Measurements from ENCODE around the gene EPHA2.

EPHA2 gene

GRCh38 chr1:16150508-16150907 is 5.4 kb downstream of the EPHA2 start:
- Histone ChIP-seq H3K4me3 (ENCODE audit: low read length) (no peak overlapping the region), H3K27me3 (ENCODE audit: control insufficient read depth, insufficient read depth, low read length) (no peaks in the 10 kb centered on the region), H3K9ac (ENCODE audit: low read length) (peak overlapping the region; percentile 6)

GRCh38 chr1:16149702-16150488 is 6.0 kb downstream of the EPHA2 start:
- H3K36me3 ChIP-seq (ENCODE audit: control insufficient read depth, insufficient read depth, low read length): peaks cover 7% of the 10 kb centered on the region
- peaks cover 70% of the 10 kb centered on the region for H3K4me1 ChIP-seq (ENCODE audit: control insufficient read depth, insufficient read depth, low read length)
- H3K4me3 ChIP-seq (ENCODE audit: low read length): no peak overlapping the region
- no peaks in the 10 kb centered on the region for H3K27me3 ChIP-seq (ENCODE audit: control insufficient read depth, insufficient read depth, low read length)
- no peaks in the 10 kb centered on the region for H3K9me3 ChIP-seq (ENCODE audit: control insufficient read depth, low read length)
- peak overlapping the region; percentile 6 for H3K9ac ChIP-seq (ENCODE audit: low read length)

More at GRCh38 chr1:16150508-16150907, 5.4 kb downstream of the EPHA2 start:
- Histone ChIP-seq H3K9me3 (ENCODE audit: control insufficient read depth, low read length) (no peaks in the 10 kb centered on the region), H3K36me3 (ENCODE audit: control insufficient read depth, insufficient read depth, low read length) (peaks cover 7% of the 10 kb centered on the region), H3K4me1 (ENCODE audit: control insufficient read depth, insufficient read depth, low read length) (peaks cover 64% of the 10 kb centered on the region)

- Histone ChIP-seq H3K27me3 (ENCODE audit: control insufficient read depth, insufficient read depth, low read length) (no peaks in the 10 kb centered on the region), H3K9ac (ENCODE audit: low read length) (no peak overlapping the region), H3K36me3 (ENCODE audit: control insufficient read depth, insufficient read depth, low read length) (peaks cover 7% of the 10 kb centered on the region), H3K4me1 (ENCODE audit: control insufficient read depth, insufficient read depth, low read length) (peaks cover 77% of the 10 kb centered on the region), H3K9me3 (ENCODE audit: control insufficient read depth, low read length) (no peaks in the 10 kb centered on the region), H3K4me3 (ENCODE audit: low read length) (no peak overlapping the region)
Measured at GRCh38 chr1:16149146-16149545, 6.7 kb downstream of the EPHA2 start.

GRCh38 chr1:16148329-16149092 is 7.4 kb downstream of the EPHA2 start:
- Histone ChIP-seq H3K9ac (ENCODE audit: low read length) (no peak overlapping the region), H3K9me3 (ENCODE audit: control insufficient read depth, low read length) (no peaks in the 10 kb centered on the region), H3K27me3 (ENCODE audit: control insufficient read depth, insufficient read depth, low read length) (no peaks in the 10 kb centered on the region), H3K4me1 (ENCODE audit: control insufficient read depth, insufficient read depth, low read length) (peaks cover 76% of the 10 kb centered on the region), H3K4me3 (ENCODE audit: low read length) (no peak overlapping the region), H3K36me3 (ENCODE audit: control insufficient read depth, insufficient read depth, low read length) (peaks cover 7% of the 10 kb centered on the region)

DNA sequence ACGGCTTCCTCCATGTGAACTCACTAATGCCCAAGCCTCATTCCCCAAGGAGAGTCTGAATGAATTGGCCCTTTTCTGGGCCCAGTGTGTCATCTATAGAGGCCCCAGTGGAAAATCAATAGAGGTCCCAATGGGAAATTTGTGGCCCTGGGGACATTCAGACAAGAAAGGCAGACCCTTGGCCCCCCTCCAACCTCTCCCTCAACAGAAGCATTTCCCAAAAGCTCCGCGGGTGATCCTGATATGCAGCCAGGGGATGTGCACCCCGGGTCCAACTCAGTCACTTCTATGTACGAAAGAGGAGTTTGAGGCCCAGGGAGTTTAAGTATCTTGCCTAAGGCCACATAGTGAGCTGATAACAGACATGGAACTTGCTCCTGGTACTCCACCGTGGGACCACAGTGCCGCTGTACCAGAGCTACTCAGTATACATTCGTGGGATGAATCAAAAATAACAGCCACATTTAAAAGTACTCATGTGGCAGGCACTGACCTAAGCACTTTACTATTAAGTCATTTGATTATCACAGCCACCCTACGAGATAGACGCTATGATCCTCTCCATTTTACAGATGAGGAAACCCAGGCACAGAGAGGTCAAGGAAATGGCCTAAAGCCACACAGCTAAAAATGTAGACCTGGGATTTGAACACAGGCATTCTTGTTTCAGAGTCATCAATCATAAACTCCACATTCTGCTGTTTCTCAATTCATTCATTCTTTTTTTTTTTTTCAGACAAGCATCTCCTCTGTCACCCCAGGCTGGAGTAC is 8.5 kb downstream of the EPHA2 start:
- Histone ChIP-seq H3K4me3 (ENCODE audit: low read length) (no peak overlapping the region), H3K4me1 (ENCODE audit: control insufficient read depth, insufficient read depth, low read length) (peaks cover 76% of the 10 kb centered on the region), H3K27me3 (ENCODE audit: control insufficient read depth, insufficient read depth, low read length) (no peaks in the 10 kb centered on the region), H3K36me3 (ENCODE audit: control insufficient read depth, insufficient read depth, low read length) (peaks cover 7% of the 10 kb centered on the region), H3K9ac (ENCODE audit: low read length) (peak overlapping the region; percentile 40), H3K9me3 (ENCODE audit: control insufficient read depth, low read length) (no peaks in the 10 kb centered on the region)

- H3K4me3 ChIP-seq (ENCODE audit: low read length): no peak overlapping the region
- no peaks in the 10 kb centered on the region for H3K27me3 ChIP-seq (ENCODE audit: control insufficient read depth, insufficient read depth, low read length)
- peaks cover 76% of the 10 kb centered on the region for H3K4me1 ChIP-seq (ENCODE audit: control insufficient read depth, insufficient read depth, low read length)
- H3K36me3 ChIP-seq (ENCODE audit: control insufficient read depth, insufficient read depth, low read length): peaks cover 7% of the 10 kb centered on the region
- H3K9me3 ChIP-seq (ENCODE audit: control insufficient read depth, low read length): no peaks in the 10 kb centered on the region
- peak overlapping the region; percentile 40 for H3K9ac ChIP-seq (ENCODE audit: low read length)
Measured at GRCh38 chr1:16146279-16147155, 9.4 kb downstream of the EPHA2 start.

DNA sequence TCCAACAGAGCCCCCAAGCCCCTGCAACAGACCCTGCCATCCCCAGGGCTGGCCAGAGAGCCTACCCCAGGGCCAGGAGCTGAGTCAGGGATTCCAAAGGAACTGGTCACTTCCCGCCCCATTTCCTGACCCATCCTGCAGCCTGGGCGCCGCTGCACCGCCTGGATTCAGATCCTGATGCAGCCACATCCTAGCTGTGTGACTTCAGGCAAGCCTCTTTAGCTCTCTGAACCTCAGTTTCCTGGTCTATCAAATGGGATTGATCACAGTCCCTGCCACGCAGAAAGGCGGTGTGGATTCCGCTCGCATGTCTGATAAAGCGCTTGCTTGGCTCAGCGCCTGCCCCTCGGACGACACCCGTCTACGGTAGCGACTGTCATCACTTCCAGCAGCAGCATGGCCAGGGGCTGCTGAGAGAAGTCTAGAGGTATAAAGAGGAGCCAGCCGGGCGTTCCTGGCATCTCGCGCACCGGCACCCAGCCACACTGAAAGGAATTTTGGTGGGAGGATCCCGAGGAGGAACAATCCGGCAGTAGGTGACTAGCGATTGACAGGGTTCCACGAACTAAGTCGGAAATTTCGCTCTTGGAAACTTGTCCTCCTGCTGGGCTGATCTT is 10.1 kb downstream of the EPHA2 start:
- Histone ChIP-seq H3K4me1 (ENCODE audit: control insufficient read depth, insufficient read depth, low read length) (peaks cover 76% of the 10 kb centered on the region), H3K27me3 (ENCODE audit: control insufficient read depth, insufficient read depth, low read length) (no peaks in the 10 kb centered on the region), H3K9ac (ENCODE audit: low read length) (peak overlapping the region; percentile 40), H3K36me3 (ENCODE audit: control insufficient read depth, insufficient read depth, low read length) (peaks cover 7% of the 10 kb centered on the region), H3K9me3 (ENCODE audit: control insufficient read depth, low read length) (no peaks in the 10 kb centered on the region), H3K4me3 (ENCODE audit: low read length) (no peak overlapping the region)

DNA sequence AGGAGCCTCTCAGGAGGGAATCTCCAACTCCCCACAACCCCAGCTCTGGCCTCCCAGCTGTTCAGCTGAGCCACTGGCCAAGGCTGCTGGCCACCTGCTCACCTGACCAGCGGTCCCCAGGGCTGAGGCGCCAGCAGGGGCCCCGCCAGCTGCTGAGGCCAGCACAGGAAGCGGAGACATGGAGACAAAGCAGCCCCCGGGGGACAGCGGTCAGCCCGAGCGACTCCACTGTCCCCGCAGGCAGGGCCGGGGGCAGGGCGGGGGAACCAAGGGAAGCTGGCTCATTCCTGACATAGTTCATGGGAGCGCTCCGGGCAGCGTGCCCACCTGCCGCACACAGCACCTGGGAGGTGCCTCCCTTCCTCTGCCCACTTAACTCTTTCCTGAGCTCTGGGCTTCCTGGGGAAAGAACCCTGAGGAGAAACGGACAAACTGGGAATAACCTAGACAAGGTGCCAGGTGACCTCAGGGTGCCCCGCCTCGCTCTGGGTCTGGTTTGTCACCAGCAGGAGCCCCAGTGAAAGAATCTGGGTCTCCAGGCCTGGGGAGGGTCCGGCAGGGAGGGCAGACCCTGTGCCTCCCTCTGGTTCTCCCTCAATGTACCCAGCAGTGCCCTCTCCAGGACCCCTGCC is 10.7 kb downstream of the EPHA2 start:
- H3K9ac ChIP-seq (ENCODE audit: low read length): peak overlapping the region; percentile 40
- H3K27me3 ChIP-seq (ENCODE audit: control insufficient read depth, insufficient read depth, low read length): no peaks in the 10 kb centered on the region
- H3K9me3 ChIP-seq (ENCODE audit: control insufficient read depth, low read length): no peaks in the 10 kb centered on the region
- peaks cover 7% of the 10 kb centered on the region for H3K36me3 ChIP-seq (ENCODE audit: control insufficient read depth, insufficient read depth, low read length)
- H3K4me3 ChIP-seq (ENCODE audit: low read length): peak overlapping the region; percentile 1
- H3K4me1 ChIP-seq (ENCODE audit: control insufficient read depth, insufficient read depth, low read length): peaks cover 73% of the 10 kb centered on the region

GRCh38 chr1:16144325-16145029 is 11.4 kb downstream of the EPHA2 start:
- H3K36me3 ChIP-seq (ENCODE audit: control insufficient read depth, insufficient read depth, low read length): peaks cover 9% of the 10 kb centered on the region
- peaks cover 78% of the 10 kb centered on the region for H3K4me1 ChIP-seq (ENCODE audit: control insufficient read depth, insufficient read depth, low read length)
- H3K9me3 ChIP-seq (ENCODE audit: control insufficient read depth, low read length): no peaks in the 10 kb centered on the region
- no peaks in the 10 kb centered on the region for H3K27me3 ChIP-seq (ENCODE audit: control insufficient read depth, insufficient read depth, low read length)
- peak overlapping the region; percentile 22 for H3K4me3 ChIP-seq (ENCODE audit: low read length)
- H3K9ac ChIP-seq (ENCODE audit: low read length): peak overlapping the region; percentile 40

DNA sequence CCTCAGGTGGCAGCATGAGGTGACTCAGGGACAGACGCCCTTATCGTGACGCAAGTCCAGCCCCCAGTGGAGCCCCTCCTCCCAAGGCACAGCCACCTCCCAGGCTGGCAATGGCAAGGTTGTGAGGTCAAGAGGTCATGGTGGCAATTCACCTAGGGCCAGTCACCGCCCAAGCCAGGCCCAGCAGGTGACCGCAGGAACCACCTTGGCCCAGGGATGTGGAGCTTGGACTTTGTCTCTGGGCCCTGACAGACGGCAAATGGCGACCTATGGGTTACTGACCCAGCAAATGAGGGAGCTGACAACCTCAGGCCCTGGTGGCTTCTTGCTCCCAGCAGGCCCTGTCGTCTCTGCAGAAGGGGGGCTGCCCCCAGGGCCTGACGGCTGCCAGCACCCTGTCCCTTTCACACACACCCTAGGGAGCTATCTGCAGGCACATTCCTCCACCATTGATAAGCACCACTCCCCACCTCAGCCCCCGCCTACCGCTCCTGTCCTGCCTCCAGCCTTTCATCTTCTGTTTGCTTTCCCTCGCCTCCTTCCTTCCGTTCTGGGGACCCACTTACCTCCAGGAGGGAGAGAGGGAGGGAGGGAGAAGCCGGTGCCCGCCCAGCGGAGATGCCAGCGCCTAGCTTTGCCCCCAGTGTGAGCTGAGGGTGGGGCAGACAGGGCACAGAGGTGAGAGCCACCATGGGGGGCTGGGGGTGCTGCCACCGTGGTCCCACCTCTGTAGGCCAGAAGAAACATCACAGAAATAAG is 12.1 kb downstream of the EPHA2 start:
- H3K4me1 ChIP-seq (ENCODE audit: control insufficient read depth, insufficient read depth, low read length): peaks cover 85% of the 10 kb centered on the region
- peaks cover 9% of the 10 kb centered on the region for H3K36me3 ChIP-seq (ENCODE audit: control insufficient read depth, insufficient read depth, low read length)
- H3K27me3 ChIP-seq (ENCODE audit: control insufficient read depth, insufficient read depth, low read length): no peaks in the 10 kb centered on the region
- peak overlapping the region; percentile 22 for H3K4me3 ChIP-seq (ENCODE audit: low read length)
- H3K9ac ChIP-seq (ENCODE audit: low read length): peak overlapping the region; percentile 40
- no peaks in the 10 kb centered on the region for H3K9me3 ChIP-seq (ENCODE audit: control insufficient read depth, low read length)

Data from mucosa of stomach (tissue), 1 donor.